Stimulated activated CD8-positive, alpha-beta memory T cell treated with anti-CD3 and anti-CD28 coated beads, Interleukin-2, amount 100 ng/mL, for 1 hour (primary cell): Measurements from ENCODE around the gene SPOCK1.

Experiments used
- DNase-seq, 2 donors: peaks; one replicate each; pipeline ENCODE4 v3.0.0-alpha.2; 2020; ENCODE audit warnings: low read depth in 2 of 2

Gene SPOCK1

DNA sequence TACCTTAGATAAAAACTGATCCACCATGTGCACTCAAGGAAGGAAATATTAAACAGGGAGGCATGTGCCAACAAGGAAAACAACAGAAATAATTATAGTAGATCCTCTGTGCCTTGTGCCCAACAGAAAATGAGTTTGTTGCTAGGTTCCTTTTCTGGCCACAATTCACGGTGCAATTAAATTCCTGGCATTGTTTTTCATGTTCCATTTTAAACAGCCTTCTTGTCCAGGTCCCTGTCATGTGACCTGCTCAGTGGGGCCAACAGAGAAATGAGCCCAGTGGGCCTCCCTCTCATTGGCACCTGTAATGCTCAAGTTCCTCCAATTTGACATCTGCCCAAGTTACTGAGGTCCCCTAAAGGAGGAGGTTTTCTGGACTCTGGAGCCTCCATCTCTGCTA is 56.5 kb downstream of the SPOCK1 start:
- DNase-seq, result no peak

DNA sequence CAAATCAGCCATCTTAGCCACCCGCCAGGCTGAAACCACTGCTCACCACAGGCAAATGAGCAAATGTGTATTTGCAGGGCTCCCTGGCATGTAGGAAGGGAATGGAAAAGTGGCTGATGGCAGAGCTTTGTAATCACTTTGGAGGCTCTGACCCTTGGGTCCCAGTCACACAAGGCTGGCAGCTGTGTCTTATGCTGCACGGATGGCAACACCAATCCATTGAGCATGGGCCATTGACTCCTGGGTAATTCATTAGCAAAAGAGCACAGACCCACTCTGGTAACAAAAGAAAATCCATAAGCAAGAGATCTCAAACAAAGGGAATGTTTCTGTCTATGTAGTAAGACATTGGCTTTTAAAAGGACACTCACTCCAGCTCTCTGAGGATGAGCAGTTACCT is 57.6 kb downstream of the SPOCK1 start:
- no peak for DNase-seq

DNA sequence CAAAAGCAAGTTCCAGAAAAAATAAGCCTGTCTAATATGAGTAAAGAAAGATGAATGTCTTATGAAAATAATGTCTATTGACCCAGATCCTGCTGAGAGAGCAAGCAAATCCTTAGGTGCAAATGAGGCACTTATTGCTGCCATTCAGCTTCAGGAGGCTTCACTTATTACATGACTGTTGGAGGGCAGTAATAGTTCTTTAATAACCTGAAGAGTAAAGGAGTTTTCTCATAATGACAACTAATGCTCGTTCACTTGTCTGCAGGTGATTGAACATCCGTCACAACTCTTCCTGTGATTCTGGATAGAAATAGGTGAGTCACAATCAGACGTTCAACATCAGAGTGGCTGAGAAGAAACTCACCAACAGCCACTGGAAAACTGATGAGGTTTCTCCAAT is 58.3 kb downstream of the SPOCK1 start:
- DNase-seq, result no peak

DNA sequence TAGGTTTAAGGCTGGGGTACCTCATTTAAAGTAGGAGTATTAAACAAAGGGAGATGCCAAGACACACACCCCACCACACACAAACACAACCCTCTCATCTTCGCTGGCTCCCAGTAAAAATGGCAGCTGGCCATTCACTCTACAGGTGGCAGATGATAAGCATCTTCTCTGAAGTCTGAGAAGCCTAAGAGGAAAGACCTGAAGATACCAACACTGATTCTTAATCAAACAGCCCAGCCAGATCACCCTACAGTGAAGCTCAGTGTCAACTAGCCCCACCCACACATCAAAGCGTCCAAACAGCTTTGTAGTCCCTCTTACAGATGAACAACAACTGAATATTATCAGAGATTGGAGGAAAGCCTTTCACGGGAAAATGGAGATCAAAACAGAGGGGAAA is 59.5 kb downstream of the SPOCK1 start:
- DNase-seq, result no peak

DNA sequence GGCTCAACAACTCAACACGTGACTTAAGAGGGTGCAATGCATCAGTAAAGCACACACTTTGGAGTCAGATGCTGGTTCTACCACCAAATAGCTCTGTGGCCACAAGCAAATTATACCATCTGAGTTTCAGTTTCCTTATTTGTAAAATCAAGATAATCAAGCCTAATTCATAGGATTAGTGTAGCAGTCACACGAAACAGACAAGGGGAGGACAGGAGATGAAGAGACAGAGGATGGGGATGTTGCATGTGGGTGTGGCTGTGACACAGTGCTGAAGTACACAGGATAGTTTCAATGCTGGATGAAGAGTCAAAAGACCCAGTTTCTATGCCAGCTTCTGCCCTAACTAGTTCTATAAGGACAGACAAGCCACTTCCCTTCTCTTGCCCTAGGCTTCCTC is 60.2 kb downstream of the SPOCK1 start:
- DNase-seq, result no peak

DNA sequence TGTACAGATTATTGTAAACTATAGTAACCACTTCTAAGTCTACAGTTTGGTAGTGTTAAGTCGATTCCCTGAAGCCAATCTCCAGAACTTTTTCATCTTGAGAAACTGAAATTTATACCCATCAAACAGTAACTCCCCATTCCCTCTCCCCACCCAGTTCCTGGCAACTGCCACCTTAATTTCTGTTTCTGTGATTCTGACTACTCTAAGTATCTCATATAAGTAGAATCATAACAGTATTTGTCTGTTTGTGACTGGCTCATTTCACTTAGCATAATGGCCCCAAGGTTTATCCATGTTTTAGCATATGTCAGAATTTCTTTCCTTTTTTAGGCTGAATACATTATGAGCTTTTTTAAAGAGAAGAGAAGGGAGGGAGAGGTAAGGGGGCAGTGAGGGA is 61.4 kb downstream of the SPOCK1 start:
- no peak for DNase-seq

DNA sequence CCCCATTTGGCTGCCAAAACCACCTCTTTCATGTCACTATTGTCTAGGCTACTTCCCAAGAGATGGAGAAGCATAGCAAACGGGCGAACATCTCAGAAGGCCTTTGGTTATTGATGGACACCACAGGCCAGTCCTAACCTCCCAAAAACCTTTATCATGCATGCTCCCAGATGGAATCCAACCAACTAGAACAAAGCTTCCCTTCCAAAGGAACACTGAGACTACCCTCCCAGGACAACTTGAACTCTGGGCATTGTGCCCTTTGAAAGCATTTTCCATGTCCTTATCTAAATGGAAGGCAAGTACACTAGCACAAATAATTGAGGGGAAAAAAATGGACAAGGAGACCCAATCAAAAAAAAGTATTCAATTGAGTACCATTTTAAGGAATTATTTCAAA is 65.6 kb downstream of the SPOCK1 start:
- no peak for DNase-seq

DNA sequence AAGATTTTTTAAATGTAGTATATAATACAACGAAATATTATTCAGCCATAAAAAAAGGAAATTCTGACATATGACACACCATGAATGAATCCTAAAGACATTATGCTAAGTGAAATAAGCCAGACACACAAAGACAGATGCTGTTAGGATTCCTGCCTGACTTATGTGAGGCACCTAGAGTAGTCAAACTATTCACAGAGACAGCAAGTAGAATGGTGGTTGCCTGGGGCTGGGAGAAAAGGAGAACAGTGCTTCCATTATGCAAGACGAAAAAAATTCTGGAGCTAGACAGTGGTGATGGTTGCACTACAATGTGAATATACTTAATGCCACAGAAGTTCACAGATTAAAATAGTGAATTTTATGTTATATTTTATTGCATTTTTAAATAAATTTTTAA is 66.8 kb downstream of the SPOCK1 start:
- no peak for DNase-seq

DNA sequence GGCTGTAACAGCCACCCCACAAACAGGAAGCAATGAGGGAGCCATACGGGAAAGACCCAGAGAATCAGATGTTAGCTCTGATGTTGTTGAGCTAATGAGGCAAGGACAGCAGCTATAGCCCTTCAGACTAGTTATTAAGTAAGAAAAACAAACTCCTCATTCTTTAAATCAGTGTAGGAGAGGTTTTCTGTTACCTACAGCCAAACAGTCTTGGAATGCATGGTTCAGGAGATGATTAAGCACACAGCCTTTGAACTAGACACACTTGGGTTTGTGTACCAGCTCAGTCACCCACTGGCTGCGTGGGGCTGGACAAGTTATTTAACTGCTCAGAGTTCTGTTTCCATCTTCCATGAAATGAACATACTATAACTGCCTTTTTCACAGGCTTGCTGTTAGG is 68.1 kb downstream of the SPOCK1 start:
- DNase-seq, result no peak

DNA sequence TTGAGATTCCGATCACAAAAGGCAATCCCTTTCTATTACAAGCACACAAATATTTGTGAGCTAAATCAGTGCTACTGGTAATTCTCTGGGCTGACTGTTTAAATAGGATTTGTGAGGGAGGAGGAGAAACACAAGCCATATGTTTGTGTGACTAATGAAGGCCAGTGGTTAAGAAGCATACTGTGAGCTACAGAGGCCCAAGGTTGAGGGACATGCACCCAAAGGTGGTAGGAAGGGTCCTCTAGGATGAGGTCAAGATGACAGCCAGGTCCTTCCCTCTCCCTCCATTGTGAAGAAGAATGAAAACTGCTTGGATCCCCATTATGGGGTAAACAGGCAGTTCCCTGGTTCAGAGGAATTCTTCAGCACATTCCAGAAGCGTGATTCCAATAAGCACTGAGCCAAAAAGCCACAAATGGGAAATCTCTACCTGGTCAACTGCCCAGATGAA is 83.9 kb downstream of the SPOCK1 start:
- no peak for DNase-seq

DNA sequence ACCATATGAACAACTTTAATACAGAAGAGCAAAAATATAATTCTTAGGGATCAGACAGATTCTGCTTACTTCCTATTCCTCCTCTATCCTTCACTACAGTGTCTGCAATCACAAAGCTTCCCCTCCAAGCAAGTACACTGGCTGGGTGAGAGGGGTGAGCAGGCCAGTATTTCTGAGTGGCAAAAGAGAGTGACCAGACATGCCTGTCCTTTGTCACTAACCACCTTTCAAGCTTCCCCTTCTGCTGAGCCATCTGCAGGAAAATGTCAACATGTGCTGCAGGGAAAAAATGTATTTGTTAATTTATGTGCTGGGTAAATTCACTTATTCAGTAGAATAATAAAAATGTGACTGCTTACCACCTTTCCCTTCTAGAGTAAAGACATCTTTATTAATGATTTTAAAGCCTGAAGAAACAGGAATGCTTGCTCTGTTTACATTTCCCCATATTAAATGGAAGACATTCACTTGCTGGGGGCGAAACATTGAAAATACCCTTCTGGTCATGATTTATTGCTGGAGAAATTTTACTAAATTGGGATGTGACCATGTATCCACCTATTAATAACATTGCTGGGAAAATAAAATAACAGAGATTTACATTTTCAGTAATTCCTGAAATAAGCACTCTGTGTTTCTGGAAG is 84.9 kb downstream of the SPOCK1 start:
- DNase-seq, result no peak

DNA sequence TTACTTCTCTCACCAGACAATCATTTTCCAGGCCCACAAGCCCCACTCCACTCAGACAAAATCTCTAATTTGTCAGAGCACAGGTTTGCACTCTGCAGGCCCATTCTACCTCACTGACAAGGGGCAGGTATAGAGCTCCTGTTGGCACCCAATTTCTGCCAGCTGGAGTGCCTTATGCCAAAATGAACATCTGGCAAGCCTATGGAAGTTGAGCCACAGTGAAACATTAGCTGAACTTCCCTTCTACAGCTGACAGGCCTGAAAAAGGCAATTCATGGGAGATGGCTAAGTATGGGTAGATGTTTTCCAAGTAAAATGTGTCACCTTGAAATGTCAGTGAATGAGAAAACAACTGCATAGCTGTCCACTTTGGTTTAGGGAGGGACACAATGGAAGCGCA is 87.0 kb downstream of the SPOCK1 start:
- DNase-seq, result no peak

DNA sequence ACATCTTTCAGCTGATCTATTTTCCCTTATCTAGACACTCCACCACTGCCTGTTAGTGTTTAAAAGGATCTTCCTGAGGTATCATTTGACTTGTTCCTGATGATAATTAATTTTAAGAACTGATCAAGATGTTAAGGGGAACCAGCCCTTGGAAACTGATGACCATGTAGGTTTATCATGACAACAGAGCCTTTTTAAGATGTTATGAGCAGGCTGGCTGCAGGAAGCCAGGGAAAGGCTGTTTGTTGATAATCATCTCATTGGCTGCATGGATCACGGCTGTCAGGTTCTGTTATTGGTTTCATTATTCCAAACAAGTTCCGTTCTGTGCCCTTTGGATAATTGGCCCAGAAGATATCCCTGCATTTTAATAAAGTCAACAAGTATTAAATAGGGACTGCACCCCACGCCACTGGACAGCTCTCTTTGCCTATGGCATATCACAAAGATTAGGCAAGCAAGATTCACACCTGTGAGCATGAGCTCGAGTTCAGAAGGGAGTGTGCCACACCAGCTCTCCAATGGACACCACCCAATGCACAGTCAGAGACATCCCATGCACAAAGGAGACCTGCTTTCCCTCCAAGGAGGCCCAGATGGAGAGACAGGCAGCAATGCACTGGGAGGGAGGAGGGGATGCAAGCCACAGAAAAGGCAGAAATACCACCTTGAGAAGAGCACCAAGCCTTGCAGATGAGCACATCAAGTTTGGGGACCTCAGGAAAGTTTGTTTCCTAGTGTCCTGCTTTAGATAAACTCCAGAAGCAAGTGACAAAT is 88.7 kb downstream of the SPOCK1 start:
- no peak for DNase-seq

DNA sequence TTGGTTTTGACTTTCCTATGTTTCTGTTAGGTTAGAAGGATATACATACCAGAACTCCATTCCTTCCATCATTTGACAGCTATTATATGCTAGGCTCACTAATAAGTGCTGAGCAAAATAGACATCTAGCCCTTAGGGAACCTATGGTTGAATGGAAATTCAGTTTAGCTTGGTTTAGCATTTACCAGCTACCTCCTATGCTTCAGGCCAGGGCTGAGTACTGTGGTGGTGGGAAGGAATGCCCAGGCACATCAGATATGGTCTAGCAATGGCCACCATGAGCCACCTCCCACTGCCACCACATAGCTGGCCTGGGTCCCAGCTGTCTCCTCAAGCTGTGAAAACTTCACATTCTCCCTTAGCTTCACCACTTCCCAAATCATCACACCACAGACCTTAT is 89.4 kb downstream of the SPOCK1 start:
- DNase-seq, result no peak

DNA sequence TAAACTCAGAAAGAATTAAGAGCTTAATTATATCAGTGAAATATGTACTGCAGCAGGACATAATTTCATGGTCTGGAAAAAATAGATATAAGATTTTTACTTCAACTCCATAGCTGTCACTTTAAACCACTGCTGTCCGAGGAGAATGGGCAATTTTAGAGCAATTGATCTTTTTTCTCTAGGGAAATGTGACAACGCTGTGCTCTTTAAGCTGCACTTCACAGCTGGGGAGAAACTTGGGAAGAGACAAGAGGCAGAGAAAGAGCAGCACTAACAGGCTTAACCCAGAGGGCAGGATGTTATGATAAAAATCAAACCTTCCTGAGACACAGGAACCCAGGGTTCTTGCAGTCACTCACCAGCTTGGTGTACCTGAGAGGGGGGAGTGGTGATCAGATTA is 92.0 kb downstream of the SPOCK1 start:
- no peak for DNase-seq

DNA sequence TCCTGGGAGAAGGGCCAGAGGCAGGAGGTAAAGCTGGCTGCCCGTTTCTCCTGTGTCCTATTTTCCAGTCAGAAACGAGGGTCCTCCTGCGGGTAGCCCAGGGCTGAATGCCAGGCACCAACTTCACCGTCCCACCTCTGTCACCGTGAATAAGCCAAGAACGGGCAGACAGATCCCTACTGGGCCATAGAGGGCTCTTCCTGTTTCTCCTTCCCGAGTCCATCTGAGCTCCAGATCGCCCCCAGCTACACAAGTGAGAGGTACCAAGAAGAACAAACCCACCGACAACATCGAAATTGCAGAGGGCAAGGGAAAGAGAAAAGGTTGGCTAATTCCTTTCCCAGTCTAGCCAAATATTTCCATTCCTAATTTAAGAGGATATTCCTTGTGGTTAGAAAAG is 93.7 kb downstream of the SPOCK1 start:
- no peak for DNase-seq

DNA sequence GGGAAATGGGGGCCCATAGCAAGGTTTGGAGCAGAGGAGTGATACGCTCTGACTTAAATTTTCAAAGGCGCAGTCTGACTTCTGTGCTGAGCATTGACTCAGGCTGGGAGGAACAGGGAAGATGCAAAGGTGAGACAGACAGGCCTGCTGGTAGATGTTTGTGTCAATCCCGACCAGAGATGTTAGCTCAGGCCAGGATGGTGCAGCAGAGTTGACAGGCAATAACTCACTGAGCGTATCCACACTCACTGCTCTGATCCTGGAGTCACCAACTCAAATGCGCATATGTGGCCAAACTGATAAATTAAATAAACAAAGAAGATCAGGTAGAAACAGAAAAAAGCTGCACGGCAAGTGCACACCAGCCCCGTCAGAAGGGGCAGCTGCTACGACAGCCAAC is 95.3 kb downstream of the SPOCK1 start:
- no peak for DNase-seq

DNA sequence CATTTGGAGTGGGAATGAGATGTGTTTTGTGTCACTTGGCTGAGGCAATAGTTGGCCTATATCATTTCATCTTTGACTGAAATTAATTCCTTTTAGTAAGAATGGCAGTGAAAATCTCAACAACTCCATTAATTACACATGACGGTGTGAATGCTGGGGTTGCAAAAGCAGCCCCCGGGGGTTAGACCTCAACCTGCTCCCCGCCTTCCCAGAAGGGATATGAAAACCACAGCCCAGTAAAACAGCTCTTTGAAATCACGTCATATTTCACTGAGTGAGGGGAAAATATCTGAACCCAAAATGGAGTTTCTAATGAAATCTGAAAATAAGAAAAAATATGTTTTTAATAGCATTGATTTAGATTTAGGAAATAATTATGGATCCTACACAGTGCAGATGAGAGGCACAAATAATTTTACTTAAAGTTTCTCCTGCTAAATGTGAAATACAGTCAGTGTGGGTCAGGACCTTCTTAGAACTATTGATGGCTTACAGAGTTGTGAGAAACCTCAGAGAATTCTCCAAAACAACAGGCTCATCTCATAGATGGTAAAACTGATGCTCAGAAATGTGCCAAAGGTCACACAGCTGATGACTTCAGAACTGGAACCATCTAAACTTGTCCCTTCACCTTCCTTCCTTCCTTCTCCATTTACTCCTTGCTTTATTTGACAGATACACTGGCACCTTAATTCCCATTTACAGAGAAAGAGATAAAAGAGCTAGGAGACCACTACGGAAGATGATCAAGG is 96.5 kb downstream of the SPOCK1 start:
- DNase-seq, result no peak

DNA sequence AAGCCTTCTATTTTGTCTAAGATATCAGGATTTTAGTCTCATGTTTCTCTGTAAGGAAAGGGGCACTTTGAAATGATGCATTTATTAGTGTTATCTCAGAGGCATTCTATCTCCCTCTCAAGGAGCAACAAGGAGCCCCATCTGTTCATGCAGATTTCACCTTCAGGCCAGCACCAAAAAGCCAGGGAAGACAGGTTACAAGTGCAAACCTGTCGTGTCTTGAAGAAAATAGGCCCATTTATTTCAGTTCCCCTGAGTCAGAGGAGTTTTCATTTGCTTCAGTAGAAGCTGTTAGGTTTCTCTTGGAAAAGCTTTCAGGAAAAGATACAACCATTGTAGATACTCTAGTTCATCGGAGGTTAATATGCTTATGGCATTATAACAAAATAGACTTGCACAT is 97.2 kb downstream of the SPOCK1 start:
- DNase-seq, result no peak

DNA sequence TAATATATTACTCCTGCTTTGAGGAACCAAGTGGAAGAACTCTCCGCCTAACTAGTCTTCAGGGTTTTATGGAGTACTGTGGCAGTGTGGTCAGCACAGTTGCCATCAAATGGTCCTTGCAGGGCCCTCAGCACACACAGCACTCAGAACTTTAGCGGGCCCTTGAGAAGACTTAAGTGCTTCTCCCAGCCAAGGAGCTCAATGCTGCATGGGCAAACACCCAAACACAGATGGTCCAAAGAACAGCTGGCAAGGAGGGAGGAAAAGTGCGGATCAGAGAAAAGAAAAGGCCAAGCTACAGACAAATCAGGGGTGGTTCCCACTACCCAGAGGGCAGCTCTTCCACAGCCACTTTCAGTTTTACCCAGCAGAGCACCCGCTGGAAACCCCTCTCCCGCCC is 98.6 kb downstream of the SPOCK1 start:
- no peak for DNase-seq

DNA sequence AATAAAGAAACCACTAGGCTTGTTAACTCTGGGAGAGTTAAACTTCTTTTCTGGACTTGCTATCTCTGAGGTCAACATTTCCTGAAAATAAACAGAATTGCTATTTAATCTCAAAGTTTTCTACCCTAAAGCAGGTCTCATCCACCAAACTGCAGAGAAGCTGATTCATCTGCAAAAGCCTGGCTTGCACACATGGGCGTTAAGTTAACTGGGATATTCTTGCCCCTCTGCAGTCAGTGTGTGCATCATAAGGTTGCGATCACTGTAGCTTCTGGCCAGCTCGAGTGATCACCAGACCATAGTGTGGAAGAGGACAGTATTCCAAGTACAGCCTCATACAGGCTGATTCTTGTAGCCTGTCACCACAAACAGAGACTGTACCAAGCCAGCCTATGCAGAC is 99.2 kb downstream of the SPOCK1 start:
- DNase-seq, result no peak

DNA sequence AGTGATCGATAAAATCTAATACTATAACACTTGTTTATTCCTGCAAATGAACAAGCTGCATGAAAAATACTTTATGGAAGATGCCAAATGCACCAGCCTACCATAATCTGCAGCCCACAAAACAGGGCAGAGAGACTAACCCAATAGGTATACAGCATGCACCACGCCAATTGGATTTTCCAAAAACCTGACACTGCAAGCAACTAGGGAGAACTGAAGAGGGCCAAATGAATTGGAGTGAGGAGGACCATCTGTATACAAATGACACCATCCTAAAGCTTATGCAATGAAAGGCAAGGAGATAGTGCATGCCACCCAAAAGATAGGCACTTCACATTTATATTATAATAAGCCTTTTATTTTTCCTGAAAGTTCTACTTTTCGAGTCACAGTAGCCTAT is 100.4 kb downstream of the SPOCK1 start:
- no peak for DNase-seq

DNA sequence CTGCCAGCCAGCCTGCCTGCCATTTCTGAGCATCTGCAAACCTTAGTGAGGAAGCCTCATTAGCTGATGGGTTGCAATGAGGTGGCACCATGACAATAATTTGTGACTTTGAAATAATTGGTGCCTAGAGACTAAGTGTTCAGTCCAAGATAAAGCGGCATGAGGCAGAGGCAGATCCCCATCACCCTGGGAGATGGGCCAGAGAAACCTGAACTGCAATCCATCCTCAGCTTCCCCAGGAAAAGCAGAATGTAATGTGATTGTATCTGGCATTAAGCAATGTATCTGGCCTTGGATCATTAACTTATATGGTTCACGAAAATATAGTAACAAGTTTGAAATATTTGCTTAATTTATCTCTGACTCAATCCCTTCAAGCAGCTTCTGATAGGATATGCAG is 101.0 kb downstream of the SPOCK1 start:
- no peak for DNase-seq
